ENCODE data around the gene HAT1. TPM values are rescaled to one million over a fixed set of nuclear protein-coding genes. Genes with fewer than 3 reads are reported as not detected.

The HAT1 gene
- polyA plus RNA-seq, 2 of the 4 experiments (the other 2 are of a cell fraction), result 94.3 to 139 TPM

DNA sequence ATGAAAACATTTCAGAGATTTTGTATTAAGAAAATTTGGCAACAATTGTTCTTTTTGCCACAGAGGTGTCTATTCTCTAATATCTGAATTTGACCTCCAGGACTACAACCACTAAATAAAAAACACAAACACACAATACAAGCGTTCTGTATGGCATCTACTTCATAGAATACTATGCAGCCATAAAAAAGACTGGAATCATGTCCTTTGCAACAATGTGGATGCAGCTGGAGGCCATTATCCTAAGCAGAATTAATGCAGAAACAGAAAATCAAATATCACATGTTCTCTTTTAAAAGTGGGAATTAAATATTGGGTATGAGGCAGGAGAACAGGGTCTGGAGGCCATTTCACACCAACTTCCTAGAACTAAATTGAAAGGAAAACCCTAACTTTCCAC is 47.7 kb upstream of the HAT1 start:
- no peak for FAIRE-seq
- no peak overlapping the region for H3K27ac ChIP-seq
- TF ChIP-seq FOSL2 (IDR thresholded peaks at IDR 0.05) (no peak), FOSL2 (CRISPR knock-in tag; IDR thresholded peaks at IDR 0.05) (no peak), PHF8 (IDR thresholded peaks at IDR 0.05; ENCODE audit: borderline replicate concordance, low read depth) (no peak), CBX2 (IDR thresholded peaks at IDR 0.05; ENCODE audit: borderline replicate concordance, low read depth) (no peak), KDM1A (IDR thresholded peaks at IDR 0.05; ENCODE audit: low read depth) (no peak), SREBF2 (IDR thresholded peaks at IDR 0.05) (no peak), BHLHE40 (IDR thresholded peaks at IDR 0.05; ENCODE audit: low read depth, low read length) (no peak), SMC3 (IDR thresholded peaks at IDR 0.05) (no peak), RNF2 (IDR thresholded peaks at IDR 0.05; ENCODE audit: borderline replicate concordance, low read depth) (no peak), JUN (IDR thresholded peaks at IDR 0.05) (no peak)
- TF ChIP-seq, protein P1, sequence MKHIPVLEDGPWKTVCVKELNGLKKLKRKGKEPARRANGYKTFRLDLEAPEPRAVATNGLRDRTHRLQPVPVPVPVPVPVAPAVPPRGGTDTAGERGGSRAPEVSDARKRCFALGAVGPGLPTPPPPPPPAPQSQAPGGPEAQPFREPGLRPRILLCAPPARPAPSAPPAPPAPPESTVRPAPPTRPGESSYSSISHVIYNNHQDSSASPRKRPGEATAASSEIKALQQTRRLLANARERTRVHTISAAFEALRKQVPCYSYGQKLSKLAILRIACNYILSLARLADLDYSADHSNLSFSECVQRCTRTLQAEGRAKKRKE (CRISPR knock-in tag; IDR thresholded peaks at IDR 0.05; ENCODE audit: low read depth), result no peak
- TF ChIP-seq, protein P2, sequence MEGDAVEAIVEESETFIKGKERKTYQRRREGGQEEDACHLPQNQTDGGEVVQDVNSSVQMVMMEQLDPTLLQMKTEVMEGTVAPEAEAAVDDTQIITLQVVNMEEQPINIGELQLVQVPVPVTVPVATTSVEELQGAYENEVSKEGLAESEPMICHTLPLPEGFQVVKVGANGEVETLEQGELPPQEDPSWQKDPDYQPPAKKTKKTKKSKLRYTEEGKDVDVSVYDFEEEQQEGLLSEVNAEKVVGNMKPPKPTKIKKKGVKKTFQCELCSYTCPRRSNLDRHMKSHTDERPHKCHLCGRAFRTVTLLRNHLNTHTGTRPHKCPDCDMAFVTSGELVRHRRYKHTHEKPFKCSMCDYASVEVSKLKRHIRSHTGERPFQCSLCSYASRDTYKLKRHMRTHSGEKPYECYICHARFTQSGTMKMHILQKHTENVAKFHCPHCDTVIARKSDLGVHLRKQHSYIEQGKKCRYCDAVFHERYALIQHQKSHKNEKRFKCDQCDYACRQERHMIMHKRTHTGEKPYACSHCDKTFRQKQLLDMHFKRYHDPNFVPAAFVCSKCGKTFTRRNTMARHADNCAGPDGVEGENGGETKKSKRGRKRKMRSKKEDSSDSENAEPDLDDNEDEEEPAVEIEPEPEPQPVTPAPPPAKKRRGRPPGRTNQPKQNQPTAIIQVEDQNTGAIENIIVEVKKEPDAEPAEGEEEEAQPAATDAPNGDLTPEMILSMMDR (IDR thresholded peaks at IDR 0.05), result no peak
- no peak overlapping the region for H3K4me2 ChIP-seq
- CTCF ChIA-PET, result no interaction called here
- WGBS (ENCODE audit: missing lambda C conversion rate), result 91% methylated on average over 1 of the region's 1 CpG
- H3K4me3 ChIP-seq, result no peak overlapping the region
- POLR2A ChIA-PET, result no interaction called here
- 0 out of 3 replicates have a peak, but pooled peaks cover 5% of the 10 kb centered on the region for H3K4me1 ChIP-seq
- no peaks in the 10 kb centered on the region for H3K9me3 ChIP-seq
- ATAC-seq, result no peak
- no peak for DNase-seq (ENCODE audit: low read depth in 1 of 2, low spot score in 1 of 2)

DNA sequence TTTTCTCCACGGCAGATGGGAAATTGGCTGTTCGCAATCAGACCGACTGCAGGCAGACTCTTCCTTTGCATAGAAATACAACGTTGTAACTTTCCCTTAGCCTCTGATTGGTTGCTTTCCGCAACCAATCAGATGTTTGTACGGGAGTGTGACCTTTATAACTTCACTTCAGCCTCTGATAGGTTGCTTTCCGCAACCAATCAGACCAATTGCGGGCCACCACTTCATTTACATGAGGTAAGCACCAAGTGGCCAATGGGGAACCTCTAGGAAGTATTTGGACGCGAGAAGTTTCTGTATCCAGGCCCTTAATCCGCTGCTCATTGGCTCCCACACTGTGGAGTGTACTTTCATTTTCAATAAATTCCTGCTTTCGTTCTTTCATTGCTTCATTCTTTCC is 47.3 kb upstream of the HAT1 start:
- ChIA-PET CTCF (no interaction called here), POLR2A (no interaction called here)
- no peak for TF ChIP-seq CBX8 (IDR thresholded peaks at IDR 0.05)
- TF ChIP-seq, protein P3, sequence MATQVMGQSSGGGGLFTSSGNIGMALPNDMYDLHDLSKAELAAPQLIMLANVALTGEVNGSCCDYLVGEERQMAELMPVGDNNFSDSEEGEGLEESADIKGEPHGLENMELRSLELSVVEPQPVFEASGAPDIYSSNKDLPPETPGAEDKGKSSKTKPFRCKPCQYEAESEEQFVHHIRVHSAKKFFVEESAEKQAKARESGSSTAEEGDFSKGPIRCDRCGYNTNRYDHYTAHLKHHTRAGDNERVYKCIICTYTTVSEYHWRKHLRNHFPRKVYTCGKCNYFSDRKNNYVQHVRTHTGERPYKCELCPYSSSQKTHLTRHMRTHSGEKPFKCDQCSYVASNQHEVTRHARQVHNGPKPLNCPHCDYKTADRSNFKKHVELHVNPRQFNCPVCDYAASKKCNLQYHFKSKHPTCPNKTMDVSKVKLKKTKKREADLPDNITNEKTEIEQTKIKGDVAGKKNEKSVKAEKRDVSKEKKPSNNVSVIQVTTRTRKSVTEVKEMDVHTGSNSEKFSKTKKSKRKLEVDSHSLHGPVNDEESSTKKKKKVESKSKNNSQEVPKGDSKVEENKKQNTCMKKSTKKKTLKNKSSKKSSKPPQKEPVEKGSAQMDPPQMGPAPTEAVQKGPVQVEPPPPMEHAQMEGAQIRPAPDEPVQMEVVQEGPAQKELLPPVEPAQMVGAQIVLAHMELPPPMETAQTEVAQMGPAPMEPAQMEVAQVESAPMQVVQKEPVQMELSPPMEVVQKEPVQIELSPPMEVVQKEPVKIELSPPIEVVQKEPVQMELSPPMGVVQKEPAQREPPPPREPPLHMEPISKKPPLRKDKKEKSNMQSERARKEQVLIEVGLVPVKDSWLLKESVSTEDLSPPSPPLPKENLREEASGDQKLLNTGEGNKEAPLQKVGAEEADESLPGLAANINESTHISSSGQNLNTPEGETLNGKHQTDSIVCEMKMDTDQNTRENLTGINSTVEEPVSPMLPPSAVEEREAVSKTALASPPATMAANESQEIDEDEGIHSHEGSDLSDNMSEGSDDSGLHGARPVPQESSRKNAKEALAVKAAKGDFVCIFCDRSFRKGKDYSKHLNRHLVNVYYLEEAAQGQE (IDR thresholded peaks at IDR 0.05), result no peak
- TF ChIP-seq, protein P4, sequence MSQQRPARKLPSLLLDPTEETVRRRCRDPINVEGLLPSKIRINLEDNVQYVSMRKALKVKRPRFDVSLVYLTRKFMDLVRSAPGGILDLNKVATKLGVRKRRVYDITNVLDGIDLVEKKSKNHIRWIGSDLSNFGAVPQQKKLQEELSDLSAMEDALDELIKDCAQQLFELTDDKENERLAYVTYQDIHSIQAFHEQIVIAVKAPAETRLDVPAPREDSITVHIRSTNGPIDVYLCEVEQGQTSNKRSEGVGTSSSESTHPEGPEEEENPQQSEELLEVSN (IDR thresholded peaks at IDR 0.05; ENCODE audit: borderline replicate concordance, low read depth), result no peak
- no peak for TF ChIP-seq BHLHE40 (IDR thresholded peaks at IDR 0.05; ENCODE audit: low read depth, low read length)
- TF ChIP-seq FOSB (CRISPR knock-in tag; IDR thresholded peaks at IDR 0.05), result no peak
- TF ChIP-seq, protein P5, sequence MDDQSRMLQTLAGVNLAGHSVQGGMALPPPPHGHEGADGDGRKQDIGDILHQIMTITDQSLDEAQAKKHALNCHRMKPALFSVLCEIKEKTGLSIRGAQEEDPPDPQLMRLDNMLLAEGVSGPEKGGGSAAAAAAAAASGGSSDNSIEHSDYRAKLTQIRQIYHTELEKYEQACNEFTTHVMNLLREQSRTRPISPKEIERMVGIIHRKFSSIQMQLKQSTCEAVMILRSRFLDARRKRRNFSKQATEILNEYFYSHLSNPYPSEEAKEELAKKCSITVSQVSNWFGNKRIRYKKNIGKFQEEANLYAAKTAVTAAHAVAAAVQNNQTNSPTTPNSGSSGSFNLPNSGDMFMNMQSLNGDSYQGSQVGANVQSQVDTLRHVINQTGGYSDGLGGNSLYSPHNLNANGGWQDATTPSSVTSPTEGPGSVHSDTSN (IDR thresholded peaks at IDR 0.05), result no peak
- TF ChIP-seq, protein P6, sequence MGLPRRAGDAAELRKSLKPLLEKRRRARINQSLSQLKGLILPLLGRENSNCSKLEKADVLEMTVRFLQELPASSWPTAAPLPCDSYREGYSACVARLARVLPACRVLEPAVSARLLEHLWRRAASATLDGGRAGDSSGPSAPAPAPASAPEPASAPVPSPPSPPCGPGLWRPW (IDR thresholded peaks at IDR 0.05), result no peak
- no peak for TF ChIP-seq ESRRA (IDR thresholded peaks at IDR 0.05; ENCODE audit: borderline replicate concordance, low read length)
- TF ChIP-seq, protein P7, sequence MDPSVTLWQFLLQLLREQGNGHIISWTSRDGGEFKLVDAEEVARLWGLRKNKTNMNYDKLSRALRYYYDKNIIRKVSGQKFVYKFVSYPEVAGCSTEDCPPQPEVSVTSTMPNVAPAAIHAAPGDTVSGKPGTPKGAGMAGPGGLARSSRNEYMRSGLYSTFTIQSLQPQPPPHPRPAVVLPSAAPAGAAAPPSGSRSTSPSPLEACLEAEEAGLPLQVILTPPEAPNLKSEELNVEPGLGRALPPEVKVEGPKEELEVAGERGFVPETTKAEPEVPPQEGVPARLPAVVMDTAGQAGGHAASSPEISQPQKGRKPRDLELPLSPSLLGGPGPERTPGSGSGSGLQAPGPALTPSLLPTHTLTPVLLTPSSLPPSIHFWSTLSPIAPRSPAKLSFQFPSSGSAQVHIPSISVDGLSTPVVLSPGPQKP (IDR thresholded peaks at IDR 0.05; ENCODE audit: low read depth, low read length), result no peak
- no peak for TF ChIP-seq TFCP2L1 (CRISPR knock-in tag; IDR thresholded peaks at IDR 0.05)
- no peak for TF ChIP-seq ZSCAN20 (CRISPR knock-in tag; IDR thresholded peaks at IDR 0.05)
- WGBS (ENCODE audit: missing lambda C conversion rate), result 88% methylated on average over 12 of the region's 12 CpGs
- Histone ChIP-seq H3K27ac (no peak overlapping the region), H3K4me2 (no peak overlapping the region), H3K4me1 (0 out of 3 replicates have a peak, but pooled peaks cover 5% of the 10 kb centered on the region), H3K4me3 (no peak overlapping the region), H3K9me3 (no peaks in the 10 kb centered on the region)
- no peak for ATAC-seq
- FAIRE-seq, result no peak
- DNase-seq (ENCODE audit: low read depth in 1 of 2, low spot score in 1 of 2), result no peak

Data from A549 (cell line).